HG03354 (cell line): Measurements from ENCODE around the gene ZNF385C.

Experiments used
- ATAC-seq: cut with Tn5 transposase; IDR thresholded peaks from one replicate; pipeline ENCODE4 v1.9.1; 2021; ENCODE audit warnings: mild to moderate bottlenecking; ENCODE audit not compliant: unreplicated experiment, poor library complexity, severe bottlenecking

ZNF385C gene

DNA sequence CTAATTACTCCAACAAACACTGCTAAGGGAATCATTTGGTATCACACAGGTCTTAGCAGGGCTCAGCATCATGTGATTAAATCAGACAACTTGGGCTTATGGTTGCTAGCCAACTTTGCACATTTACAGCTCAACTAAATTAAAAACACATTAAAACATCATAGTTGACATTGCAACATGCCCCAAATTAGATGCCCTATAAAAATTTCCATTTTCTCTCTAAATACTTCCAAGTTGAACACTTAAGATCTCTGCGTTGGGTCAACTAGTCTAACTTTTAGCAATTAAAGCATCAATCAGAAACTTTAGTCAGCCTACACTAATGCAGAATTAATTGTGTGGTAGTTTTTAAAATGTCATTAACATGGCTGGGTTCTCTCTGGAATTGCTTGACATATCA lies 93.1 kb downstream of the ZNF385C start:
- no peak for ATAC-seq

DNA sequence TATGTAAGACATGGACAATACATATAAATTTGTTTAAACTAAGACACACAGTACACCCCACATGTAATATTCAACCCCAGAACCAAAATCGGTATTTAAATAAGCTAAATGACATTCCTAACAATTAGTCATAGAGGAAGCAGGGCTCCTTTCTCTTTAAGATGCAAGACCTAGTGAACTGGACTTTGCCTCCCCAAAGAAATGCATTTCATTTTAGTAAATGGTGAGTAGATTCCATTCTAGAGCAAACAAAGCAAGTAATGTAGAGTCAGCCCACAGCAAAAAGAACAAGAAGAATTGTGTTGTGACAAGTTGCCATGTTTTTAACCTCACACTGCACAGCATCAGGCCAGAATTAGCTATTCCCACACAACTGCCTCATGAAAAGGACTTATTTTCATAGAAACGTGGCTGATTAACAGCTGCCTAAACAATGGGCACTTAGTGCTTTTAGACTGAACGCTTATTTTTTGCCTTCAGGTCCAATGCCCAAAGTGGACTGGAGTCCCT lies 95.4 kb downstream of the ZNF385C start:
- no peak for ATAC-seq

- no peak for ATAC-seq
Observed at GRCh38 chr17:42002175-42002791, 96.0 kb downstream of the ZNF385C start.

- ATAC-seq: no peak
Observed at GRCh38 chr17:42001729-42002128, 96.5 kb downstream of the ZNF385C start.

DNA sequence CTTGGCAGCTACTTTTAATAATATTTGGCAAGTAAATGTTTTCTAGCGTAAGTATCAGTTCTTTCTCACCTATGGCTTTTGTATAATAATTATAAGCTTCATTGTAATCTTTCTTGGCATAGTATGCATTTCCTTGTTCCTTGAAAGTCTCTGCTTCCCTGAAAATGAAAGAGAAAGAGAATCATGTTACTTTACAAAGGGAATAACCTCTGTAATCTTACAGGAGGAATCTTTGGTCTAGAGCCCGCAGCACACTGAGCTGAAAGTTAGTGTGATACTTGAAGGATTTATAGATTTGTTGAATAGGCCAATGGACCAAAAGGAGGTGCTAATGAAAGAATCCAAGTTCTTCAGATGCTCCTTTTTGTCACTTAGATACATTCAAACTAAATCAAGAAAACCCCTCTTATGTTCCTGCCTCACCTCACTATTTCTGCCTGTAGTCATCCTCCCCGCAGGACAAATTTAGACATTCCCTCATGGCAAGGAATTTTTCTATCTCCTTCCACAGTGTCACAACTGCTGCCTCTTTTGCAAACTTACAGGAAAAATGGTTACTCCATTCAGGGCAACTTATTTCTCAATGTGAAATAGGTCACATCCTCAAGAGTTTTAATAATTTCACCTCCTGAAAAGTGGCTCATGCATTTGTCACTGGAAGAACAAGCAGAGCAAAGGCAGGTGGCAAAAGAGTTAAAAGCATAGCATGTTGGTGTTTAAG lies 97.7 kb downstream of the ZNF385C start:
- ATAC-seq: no peak

GRCh38 chr17:41998497-41998896 lies 99.8 kb downstream of the ZNF385C start:
- no peak for ATAC-seq

DNA sequence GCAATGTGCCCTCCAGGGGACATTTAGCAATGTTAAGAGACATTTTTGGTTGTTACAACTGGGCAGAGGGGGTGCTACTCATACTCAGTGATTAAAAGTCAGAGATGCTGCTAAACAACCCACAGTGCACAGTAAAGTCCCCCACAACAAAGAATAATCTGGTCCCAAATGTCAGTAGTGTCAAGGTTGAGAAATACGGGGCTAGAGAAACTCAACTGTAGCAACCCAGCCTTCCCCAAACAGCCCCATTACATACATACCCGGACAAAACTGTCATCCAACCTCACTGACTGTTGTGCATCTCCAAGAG lies 101.5 kb downstream of the ZNF385C start:
- no peak for ATAC-seq

DNA sequence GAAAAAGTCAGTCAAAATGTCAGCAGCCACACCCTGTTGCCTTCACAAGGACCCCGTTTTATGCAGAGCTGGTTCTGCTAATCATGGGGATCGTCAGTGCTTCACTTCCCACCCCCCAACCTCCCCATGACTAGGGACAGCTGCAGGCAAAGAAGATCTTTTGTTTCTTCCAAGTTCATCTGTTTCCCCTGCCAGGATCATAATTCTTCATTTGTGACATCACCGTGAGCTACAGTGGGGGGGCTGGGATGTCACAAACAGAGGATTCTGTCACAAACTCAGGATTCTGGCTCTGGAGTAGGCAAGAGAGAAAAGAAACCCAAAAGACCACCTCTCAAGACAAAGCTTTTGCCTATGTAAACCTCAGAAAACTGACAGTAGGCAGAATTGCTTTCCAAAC lies 105.7 kb downstream of the ZNF385C start:
- ATAC-seq: no peak

DNA sequence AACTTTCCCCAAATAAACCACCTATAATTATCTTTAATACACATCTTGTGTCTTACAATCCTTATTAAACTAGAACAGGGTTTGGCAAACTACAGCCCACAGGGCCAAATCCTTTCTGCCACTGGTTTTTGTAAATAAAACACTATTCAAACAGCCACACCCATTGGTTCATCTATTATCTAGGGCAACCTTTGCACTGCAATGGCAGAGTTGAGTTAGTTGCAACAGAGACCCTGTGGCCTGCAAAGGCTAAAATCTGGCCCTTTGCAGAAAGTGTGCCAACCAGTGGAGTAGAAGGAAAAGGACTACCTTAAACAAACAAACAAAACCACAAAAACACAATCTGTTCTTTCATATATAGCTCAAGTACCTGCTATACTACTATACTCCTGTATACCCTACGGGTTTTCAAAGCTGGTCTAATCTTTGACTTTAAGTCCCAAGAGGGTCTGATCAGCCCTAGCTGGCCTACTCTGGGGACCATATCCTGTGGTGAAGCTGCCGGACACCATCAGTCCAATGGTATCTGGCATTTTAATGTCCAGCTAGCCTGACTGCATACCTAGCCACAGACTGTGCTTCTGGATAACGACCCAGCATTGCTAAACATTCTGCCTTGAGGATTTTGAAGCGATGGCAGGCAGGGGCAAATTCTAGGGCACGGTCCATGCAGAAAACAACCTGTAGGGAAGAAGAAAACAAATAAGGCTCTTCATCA lies 108.4 kb downstream of the ZNF385C start:
- ATAC-seq: no peak

DNA sequence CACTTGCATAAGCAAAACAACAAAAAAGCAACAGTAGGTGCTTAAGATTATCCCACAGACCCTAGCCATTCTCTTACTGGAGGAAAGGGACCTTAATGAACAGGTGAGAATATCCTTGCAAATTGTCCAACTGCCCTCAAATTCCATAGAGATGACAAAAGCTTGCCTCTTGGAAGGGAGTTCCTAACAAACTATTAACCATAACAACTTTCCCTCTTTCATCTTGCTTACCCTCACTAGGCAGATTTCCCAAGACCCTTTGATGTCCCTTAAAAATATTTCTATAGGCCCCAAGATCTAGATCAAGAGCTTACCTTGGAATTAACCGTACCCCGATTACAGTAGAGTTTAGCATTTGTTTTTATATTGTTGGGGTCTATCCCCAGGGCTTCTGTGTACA lies 109.9 kb downstream of the ZNF385C start:
- ATAC-seq: no peak

- no peak for ATAC-seq
Observed at GRCh38 chr17:41987642-41988041, 110.6 kb downstream of the ZNF385C start.

DNA sequence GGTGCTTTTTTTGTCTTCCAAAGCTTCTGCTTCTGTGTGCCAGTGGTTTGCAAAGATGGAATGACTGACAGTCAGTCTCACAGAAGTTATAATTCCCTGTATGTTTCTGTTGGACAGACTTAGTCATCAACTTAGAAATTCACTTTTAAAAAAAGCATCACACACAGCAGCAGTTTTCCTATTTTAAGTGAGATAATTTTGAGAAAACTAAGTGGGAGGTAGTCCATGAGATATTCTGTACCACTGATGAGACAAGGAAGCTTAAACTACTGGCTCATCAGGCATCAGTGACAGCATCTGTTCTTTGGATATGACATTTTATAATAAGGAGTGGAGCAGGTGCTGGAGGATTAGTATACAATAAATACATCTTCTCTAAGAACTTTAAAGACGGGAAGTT lies 111.6 kb downstream of the ZNF385C start:
- ATAC-seq: no peak

DNA sequence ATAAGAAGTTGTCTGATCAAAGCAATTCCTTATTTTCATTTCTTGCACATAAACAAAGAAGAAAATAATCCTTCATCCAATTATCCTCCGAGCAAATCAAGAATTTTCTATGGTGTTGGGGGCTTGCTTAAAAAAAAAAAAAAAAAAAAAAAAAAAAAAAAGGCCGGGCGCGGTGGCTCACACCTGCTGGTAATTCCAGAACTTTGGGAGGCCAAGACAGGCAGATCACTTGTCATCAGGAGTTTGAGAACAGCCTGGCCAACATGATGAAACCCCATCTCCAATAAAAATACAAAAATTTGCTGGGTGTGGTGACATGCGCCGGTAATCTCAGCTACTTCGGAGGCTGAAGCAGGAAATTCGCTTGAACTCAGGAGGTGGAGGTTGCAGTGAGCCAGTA lies 112.4 kb downstream of the ZNF385C start:
- no peak for ATAC-seq

DNA sequence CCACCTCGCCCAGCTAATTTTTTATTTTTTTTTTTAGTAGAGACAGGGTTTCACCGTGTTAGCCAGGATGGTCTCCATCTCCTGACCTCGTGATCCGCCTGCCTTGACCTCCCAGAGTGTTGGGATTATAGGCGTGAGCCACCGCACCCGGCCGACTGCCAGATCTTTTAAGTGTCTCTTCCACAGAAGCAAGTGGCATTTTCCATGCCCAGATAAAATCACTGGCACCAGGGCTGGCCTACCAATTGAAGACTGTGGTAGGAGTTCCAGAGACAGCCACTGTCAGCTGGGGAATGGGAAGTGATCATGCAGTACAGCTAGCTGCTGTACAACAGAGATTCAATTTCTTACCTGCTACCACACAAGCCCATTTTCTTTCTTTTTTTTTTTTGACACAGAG lies 113.8 kb downstream of the ZNF385C start:
- ATAC-seq: no peak

DNA sequence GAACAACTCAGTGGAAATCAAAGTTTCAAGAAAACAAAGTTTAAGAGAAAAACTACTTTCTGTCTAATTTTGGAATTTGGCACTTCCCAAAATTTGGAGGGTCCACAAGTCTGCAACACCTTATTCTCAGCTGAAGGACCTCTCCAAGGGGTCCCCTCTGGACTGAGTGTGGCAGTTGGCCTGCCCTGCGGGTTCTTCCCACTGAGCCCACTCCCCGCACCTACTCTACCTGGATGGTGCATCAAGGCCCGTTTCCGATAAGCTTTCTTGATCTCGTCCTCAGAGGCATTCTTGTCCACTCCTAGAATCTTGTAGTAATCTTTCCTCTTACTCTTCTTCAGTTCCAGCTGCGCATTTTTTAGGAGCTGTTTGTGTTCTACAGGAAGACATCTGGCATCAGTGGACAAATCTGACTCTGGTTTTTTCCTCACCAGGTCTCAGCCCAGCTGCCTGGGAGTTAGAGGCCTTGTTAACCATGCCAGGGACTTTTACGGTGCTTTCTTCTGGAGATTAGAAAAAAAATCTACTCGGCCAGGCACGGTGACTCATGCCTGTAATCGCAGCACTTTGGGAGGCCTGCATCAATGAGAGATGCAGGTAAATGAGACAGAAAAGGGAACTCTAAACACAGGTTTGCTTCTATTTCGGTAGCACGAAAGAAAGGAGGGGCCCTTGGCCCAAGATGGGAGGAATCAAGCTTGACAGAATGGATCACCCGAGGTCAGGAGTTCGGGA lies 116.1 kb downstream of the ZNF385C start:
- ATAC-seq: no peak

GRCh38 chr17:41977991-41978390 lies 120.3 kb downstream of the ZNF385C start:
- ATAC-seq: no peak

DNA sequence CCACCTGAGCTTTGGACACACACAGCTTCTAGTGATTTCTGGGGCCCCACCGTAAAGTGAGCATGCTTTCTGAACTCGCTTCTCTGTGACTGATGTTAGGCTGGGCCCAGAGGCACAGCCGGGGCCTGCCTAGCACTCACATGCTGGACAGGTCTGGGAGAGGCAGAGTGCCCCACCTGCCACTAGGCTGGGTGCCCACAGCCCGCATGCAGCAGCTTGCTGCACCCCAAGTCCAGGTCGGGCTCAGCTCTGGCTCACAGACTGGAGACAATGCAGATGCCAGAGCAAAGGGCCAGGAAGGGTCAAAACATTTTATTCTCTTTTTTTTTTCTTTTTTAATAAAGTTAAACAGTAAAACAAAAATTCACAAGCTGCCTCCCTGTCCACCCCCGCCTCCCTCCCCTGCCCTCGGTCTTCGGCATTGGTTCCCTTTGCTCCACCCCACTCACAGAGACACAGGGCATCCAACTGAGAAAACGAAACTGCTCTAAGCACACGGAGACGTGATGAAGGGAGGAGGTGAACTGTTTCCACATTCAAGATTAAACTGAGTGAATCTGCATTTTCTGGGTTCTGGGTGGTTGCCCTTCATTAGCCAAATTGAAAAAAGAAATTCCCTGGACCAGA lies 122.0 kb downstream of the ZNF385C start:
- no peak for ATAC-seq
